Gastroesophageal sphincter (tissue), 4 donors: ENCODE measurements around the gene C10orf120. TPM values are rescaled to one million over a fixed set of nuclear protein-coding genes. Genes with fewer than 3 reads are reported as not detected.

Experiments
- ATAC-seq: fragments of 150-250 bp; one replicate; pipeline ENCODE4 v1.9.1; 2016; ENCODE audit warnings: mild to moderate bottlenecking, moderate library complexity
- H3K27ac ChIP-seq, 4 donors: fragments of 200-600 bp; sonication (generic) in 3 of 4; 1 replicate in 3 of 4; 2 replicates in 1 of 4; pipeline ENCODE4 v1.5.1; 2016 to 2019
- H3K27me3 ChIP-seq: fragments of 200-600 bp; sonication (generic); one replicate; pipeline ENCODE4 v1.5.1; 2019
- H3K36me3 ChIP-seq, 2 donors: fragments of 200-600 bp; sonication (generic); one replicate each; pipeline ENCODE4 v1.5.1; 2019; ENCODE audit warnings: control low read depth in 1 of 2
- H3K4me1 ChIP-seq, 3 donors: fragments of 200-600 bp; sonication (generic); 1 replicate in 2 of 3; 2 replicates in 1 of 3; pipeline ENCODE4 v1.5.1; 2016 to 2019; ENCODE audit warnings: control low read depth in 2 of 3
- H3K4me3 ChIP-seq, 2 donors: fragments of 200-600 bp; sonication (generic); one replicate each; pipeline ENCODE4 v1.5.1; 2019; ENCODE audit warnings: mild to moderate bottlenecking in 1 of 2, moderate library complexity in 1 of 2
- H3K9me3 ChIP-seq, 3 donors: fragments of 200-600 bp; sonication (generic); one replicate each; pipeline ENCODE4 v1.5.1; 2017 to 2019; ENCODE audit warnings: control low read depth in 2 of 3
- EP300 ChIP-seq: sonication (generic); formaldehyde crosslinking; IDR thresholded peaks from one replicate; pipeline ENCODE4 v1.6.1; 2017; ENCODE audit warnings: antibody characterized with exemption, mild to moderate bottlenecking
- POLR2A ChIP-seq, 2 donors: fragments of 450-650 bp; IDR thresholded peaks; one replicate each; pipeline ENCODE4 v1.6.1; 2017; ENCODE audit warnings: antibody characterized with exemption in 2 of 2, mild to moderate bottlenecking in 2 of 2, moderate library complexity in 1 of 2
- POLR2AphosphoS5 ChIP-seq: sonication (generic); formaldehyde crosslinking; IDR thresholded peaks from one replicate; pipeline ENCODE4 v1.6.1; 2017; ENCODE audit warnings: antibody characterized with exemption
- WGBS, 2 donors: methylation state at CpG; one replicate each; pipeline ENCODE4 v1.1.5; 2018; ENCODE audit warnings: low coverage in 1 of 2; 5-methylcytosine and 5-hydroxymethylcytosine counted together
- total RNA-seq, 4 donors: library from RNA; depleted of rRNA; stranded (reverse); fragments of >200 nt; gene quantifications; one replicate each; pipeline ENCODE4 v1.1.0, GENCODE V29; 2016
- TF ChIP-seq, protein P1 (sequence below), 4 experiments: fragments of 200-600 bp in 2 of 4; fragments of 450-650 bp in 2 of 4; sonication (generic) in 1 of 4; IDR thresholded peaks; one replicate each; pipeline ENCODE4 v1.5.1; 2017 to 2019; ENCODE audit warnings: antibody characterized with exemption in 4 of 4, mild to moderate bottlenecking in 2 of 4, moderate library complexity in 2 of 4

Gene C10orf120
- total RNA-seq, 4 donors from 2014 or later: not detected

DNA sequence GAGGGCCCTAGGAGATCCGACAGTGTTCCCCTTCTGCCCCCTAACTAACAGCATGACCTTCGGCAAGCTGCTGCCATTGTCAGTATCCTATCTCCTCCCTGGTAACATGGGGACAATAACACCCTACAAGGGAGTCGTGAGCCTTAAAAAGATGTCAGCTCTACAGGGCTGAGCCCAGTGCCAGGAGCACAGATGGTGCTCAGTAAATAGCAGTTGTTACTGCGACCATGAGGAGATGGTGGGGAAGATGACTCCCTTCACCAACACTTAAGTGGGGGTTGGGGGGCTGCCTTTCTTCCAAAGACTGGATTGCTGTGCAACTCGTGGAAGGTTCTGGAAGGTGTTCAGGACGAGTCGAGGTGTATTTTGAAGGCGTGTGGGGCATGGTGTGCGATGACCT lies 29.5 kb upstream of the C10orf120 start:
- no peak for TF ChIP-seq POLR2AphosphoS5
- TF ChIP-seq, protein P1, sequence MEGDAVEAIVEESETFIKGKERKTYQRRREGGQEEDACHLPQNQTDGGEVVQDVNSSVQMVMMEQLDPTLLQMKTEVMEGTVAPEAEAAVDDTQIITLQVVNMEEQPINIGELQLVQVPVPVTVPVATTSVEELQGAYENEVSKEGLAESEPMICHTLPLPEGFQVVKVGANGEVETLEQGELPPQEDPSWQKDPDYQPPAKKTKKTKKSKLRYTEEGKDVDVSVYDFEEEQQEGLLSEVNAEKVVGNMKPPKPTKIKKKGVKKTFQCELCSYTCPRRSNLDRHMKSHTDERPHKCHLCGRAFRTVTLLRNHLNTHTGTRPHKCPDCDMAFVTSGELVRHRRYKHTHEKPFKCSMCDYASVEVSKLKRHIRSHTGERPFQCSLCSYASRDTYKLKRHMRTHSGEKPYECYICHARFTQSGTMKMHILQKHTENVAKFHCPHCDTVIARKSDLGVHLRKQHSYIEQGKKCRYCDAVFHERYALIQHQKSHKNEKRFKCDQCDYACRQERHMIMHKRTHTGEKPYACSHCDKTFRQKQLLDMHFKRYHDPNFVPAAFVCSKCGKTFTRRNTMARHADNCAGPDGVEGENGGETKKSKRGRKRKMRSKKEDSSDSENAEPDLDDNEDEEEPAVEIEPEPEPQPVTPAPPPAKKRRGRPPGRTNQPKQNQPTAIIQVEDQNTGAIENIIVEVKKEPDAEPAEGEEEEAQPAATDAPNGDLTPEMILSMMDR (IDR thresholded peaks at IDR 0.05): no peak
- no peak for TF ChIP-seq POLR2A (IDR thresholded peaks at IDR 0.05)
- TF ChIP-seq EP300: no peak
- H3K27ac ChIP-seq: no peak overlapping the region
- H3K4me1 ChIP-seq: no peaks in the 10 kb centered on the region
- 59 to 80% methylated on average over 1 to 3 of the region's 9 CpGs for WGBS, 2 donors
- H3K9me3 ChIP-seq: no peaks in the 10 kb centered on the region
- H3K27me3 ChIP-seq: peaks cover 54% of the 10 kb centered on the region
- no peak overlapping the region for H3K4me3 ChIP-seq
- H3K36me3 ChIP-seq: no peaks in the 10 kb centered on the region
- ATAC-seq: no peak

DNA sequence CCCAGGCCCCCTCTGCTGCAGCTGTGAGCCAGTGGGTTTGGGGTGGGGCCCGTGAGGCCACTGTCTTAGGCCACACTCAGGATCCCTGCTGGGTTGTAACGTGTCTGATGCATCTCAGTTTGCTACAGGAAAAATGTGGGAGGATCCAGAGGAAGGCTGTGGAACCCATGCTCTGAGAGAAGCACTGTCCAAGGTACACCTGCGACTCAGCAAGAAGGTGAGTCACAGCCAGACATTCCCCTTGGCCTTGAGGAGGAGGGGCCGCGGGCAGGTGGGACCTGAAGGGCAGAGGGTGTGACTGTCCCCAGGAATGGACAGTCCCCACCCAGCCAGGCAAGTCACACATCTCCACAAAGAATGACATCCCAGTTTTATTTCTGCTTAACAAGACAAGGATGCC lies 27.8 kb upstream of the C10orf120 start:
- no peak overlapping the region for H3K27ac ChIP-seq
- ATAC-seq: no peak
- H3K9me3 ChIP-seq: no peaks in the 10 kb centered on the region
- H3K4me3 ChIP-seq: no peak overlapping the region
- peaks cover 54% of the 10 kb centered on the region for H3K27me3 ChIP-seq
- H3K4me1 ChIP-seq: no peaks in the 10 kb centered on the region
- H3K36me3 ChIP-seq: no peaks in the 10 kb centered on the region
- TF ChIP-seq POLR2AphosphoS5 (no peak), POLR2A (IDR thresholded peaks at IDR 0.05) (no peak), EP300 (no peak)
- TF ChIP-seq, protein P1 (IDR thresholded peaks at IDR 0.05): no peak
- 70 to 82% methylated on average over 2 to 4 of the region's 5 CpGs for WGBS, 2 donors

DNA sequence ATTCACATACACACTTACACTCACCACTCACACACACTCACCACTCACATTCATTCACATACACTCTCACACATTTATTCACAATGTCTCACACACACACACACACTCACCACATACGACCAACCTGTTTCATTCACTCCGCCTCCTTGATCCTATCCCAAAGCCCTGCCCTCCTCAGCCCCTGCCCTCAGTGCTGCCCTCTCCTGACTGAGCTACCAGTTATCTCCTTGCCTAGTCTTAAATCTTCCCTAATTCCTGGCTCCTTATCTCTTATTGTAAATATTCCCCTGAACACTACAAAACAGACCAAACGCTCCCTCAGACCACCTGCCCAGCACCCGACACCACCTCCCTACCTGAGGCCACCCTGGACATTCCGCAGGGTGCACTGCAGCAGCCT lies 26.1 kb upstream of the C10orf120 start:
- ATAC-seq: no peak
- Histone ChIP-seq H3K27ac (no peak overlapping the region), H3K27me3 (peaks cover 42% of the 10 kb centered on the region), H3K36me3 (no peaks in the 10 kb centered on the region), H3K9me3 (no peaks in the 10 kb centered on the region), H3K4me1 (no peaks in the 10 kb centered on the region), H3K4me3 (no peak overlapping the region)
- 40 to 61% methylated on average over 2 of the region's 5 CpGs for WGBS, 2 donors
- TF ChIP-seq EP300 (no peak), POLR2AphosphoS5 (no peak), POLR2A (IDR thresholded peaks at IDR 0.05) (no peak)
- TF ChIP-seq, protein P1 (IDR thresholded peaks at IDR 0.05): no peak

DNA sequence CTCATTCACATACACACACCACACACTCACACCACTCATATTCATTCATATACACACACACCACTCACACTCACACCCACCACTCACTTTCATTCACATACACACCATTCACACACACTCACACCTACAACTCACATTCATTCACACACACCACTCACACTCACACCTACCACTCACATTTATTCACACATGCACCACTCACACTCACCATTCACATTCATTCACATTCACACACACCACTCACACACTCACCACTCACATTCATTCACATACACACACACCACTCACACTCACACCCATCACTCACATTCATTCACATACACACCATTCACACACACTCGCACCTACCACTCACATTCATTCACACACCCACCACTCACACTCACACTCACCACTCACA lies 25.4 kb upstream of the C10orf120 start:
- H3K4me3 ChIP-seq: no peak overlapping the region
- peaks cover 38% of the 10 kb centered on the region for H3K27me3 ChIP-seq
- H3K9me3 ChIP-seq: no peaks in the 10 kb centered on the region
- TF ChIP-seq EP300 (no peak), POLR2A (IDR thresholded peaks at IDR 0.05) (no peak), POLR2AphosphoS5 (no peak)
- TF ChIP-seq, protein P1 (IDR thresholded peaks at IDR 0.05): no peak
- H3K27ac ChIP-seq: no peak overlapping the region
- no peaks in the 10 kb centered on the region for H3K36me3 ChIP-seq
- H3K4me1 ChIP-seq: no peaks in the 10 kb centered on the region
- WGBS, 2 donors: 71 to 75% methylated on average over 1 of the region's 1 CpG
- ATAC-seq: no peak

DNA sequence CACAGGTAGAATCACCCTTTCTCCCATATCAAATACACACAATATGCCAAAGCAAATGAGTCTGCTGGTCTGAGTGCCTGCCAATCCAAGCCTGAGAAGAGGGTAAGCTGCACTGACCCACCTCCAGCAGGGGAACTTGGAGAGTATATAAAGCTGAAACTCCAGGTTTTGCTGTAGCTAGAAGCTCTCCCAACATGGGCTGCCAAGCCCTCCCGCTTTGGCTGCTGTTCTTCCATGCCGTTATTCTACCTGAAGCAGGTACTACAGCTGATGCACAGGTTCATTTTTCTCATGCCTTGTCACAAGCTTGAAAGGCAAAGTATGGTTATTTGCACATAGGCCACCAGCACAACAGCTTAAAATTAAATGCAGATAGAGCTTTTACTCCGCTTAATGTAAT lies 21.5 kb upstream of the C10orf120 start:
- TF ChIP-seq, protein P1 (IDR thresholded peaks at IDR 0.05): no peak
- TF ChIP-seq EP300 (no peak), POLR2AphosphoS5 (no peak), POLR2A (IDR thresholded peaks at IDR 0.05) (no peak)
- 85 to 100% methylated on average over 1 to 3 of the region's 3 CpGs for WGBS, 2 donors
- no peak for ATAC-seq
- Histone ChIP-seq H3K4me3 (no peak overlapping the region), H3K9me3 (no peaks in the 10 kb centered on the region), H3K36me3 (no peaks in the 10 kb centered on the region), H3K27ac (no peak overlapping the region), H3K4me1 (no peaks in the 10 kb centered on the region), H3K27me3 (peaks cover 23% of the 10 kb centered on the region)
